Keratinocyte (primary cell): ENCODE results near the gene KYNU.

Experiments
- EZH2 ChIP-seq: IDR thresholded peaks from one replicate; pipeline ENCODE4 v1.6.1; 2012; ENCODE audit warnings: inconsistent platforms, mild to moderate bottlenecking, low read length, moderate library complexity
- TF ChIP-seq, protein P1 (sequence below), 3 experiments: IDR thresholded peaks in 1 of 3; conservative IDR thresholded peaks in 1 of 3; optimal IDR thresholded peaks in 1 of 3; 2 replicates in 2 of 3; 3 replicates in 1 of 3; pipeline versions ENCODE3 to v1.5.1; 2011; ENCODE audit warnings: low read length in 3 of 3, mild to moderate bottlenecking in 3 of 3, moderate library complexity in 2 of 3, control low read depth in 1 of 3, inconsistent platforms in 1 of 3; ENCODE audit not compliant: insufficient read depth in 2 of 3; ENCODE audit errors: extremely low read depth in 1 of 3

GRCh38 chr2:142881619-142882018 is 4.2 kb downstream of the KYNU start:
- TF ChIP-seq, protein P1, sequence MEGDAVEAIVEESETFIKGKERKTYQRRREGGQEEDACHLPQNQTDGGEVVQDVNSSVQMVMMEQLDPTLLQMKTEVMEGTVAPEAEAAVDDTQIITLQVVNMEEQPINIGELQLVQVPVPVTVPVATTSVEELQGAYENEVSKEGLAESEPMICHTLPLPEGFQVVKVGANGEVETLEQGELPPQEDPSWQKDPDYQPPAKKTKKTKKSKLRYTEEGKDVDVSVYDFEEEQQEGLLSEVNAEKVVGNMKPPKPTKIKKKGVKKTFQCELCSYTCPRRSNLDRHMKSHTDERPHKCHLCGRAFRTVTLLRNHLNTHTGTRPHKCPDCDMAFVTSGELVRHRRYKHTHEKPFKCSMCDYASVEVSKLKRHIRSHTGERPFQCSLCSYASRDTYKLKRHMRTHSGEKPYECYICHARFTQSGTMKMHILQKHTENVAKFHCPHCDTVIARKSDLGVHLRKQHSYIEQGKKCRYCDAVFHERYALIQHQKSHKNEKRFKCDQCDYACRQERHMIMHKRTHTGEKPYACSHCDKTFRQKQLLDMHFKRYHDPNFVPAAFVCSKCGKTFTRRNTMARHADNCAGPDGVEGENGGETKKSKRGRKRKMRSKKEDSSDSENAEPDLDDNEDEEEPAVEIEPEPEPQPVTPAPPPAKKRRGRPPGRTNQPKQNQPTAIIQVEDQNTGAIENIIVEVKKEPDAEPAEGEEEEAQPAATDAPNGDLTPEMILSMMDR (optimal IDR thresholded peaks at IDR 0.05 in 1 of 3, IDR thresholded peaks at IDR 0.05 in 1 of 3, conservative IDR thresholded peaks at IDR 0.05 in 1 of 3; ENCODE audit: extremely low read depth in 1 of 3, insufficient read depth in 2 of 3, low read length in 3 of 3), result no peak
- TF ChIP-seq EZH2, result no peak
